ENCODE measurements around the gene TXLNB. TPM values are rescaled to one million over a fixed set of nuclear protein-coding genes. Genes with fewer than 3 reads are reported as not detected.
A peak's percentile ranks its signal among the peaks of the same experiment; 100 is the strongest.

Gene TXLNB
- total RNA-seq, 2 experiments from 2014 or later: 0.17 to 0.19 TPM

GRCh38 chr6:139303185-139303584 lies 11.4 kb upstream of the TXLNB start:
- DNase-seq: no peak
- no peak for ATAC-seq (ENCODE audit: poor library complexity)
- no peaks in the 10 kb centered on the region for H3K9me3 ChIP-seq (ENCODE audit: control insufficient read depth in 1 of 2, insufficient read depth in 1 of 2, low read length in 2 of 2)
- Mint-ChIP-seq H3K9me3 (no peaks in the 10 kb centered on the region), H3K4me1 (ENCODE audit: low read depth) (no peaks in the 10 kb centered on the region), H3K4me3 (no peak overlapping the region), H3K27ac (no peak overlapping the region), H3K27me3 (no peaks in the 10 kb centered on the region), H3K36me3 (ENCODE audit: low read depth) (no peaks in the 10 kb centered on the region)
- H3K27ac ChIP-seq (ENCODE audit: low read depth in 1 of 2, low read length in 2 of 2): no peak overlapping the region
- no peaks in the 10 kb centered on the region for H3K4me1 ChIP-seq (ENCODE audit: insufficient read depth, low read length)
- intact Hi-C loops (cut with DNase I, micrococcal nuclease): no loop called here
- H3K36me3 ChIP-seq (ENCODE audit: insufficient read depth, low read length): no peaks in the 10 kb centered on the region
- H3K4me3 ChIP-seq (ENCODE audit: low read length): no peak overlapping the region
- no peaks in the 10 kb centered on the region for H3K27me3 ChIP-seq (ENCODE audit: control insufficient read depth in 1 of 2, insufficient read depth in 2 of 2, low read length in 2 of 2)
- no peak for TF ChIP-seq CTCF (IDR thresholded peaks at IDR 0.05)
- ChIA-PET POLR2A (interaction anchor here (1.1 to 1.4 kb wide), 2 partner anchors 12 to 21 kb away, joined by 3 to 4 read pairs; no protein-coding TSS in a partner anchor), CTCF (no interaction called here)

- H3K4me3 Mint-ChIP-seq: no peak overlapping the region
- Histone ChIP-seq H3K9me3 (ENCODE audit: control insufficient read depth in 1 of 2, insufficient read depth in 1 of 2, low read length in 2 of 2) (no peaks in the 10 kb centered on the region), H3K36me3 (ENCODE audit: insufficient read depth, low read length) (no peaks in the 10 kb centered on the region), H3K4me1 (ENCODE audit: insufficient read depth, low read length) (peaks cover 18% of the 10 kb centered on the region), H3K27me3 (ENCODE audit: control insufficient read depth in 1 of 2, insufficient read depth in 2 of 2, low read length in 2 of 2) (no peaks in the 10 kb centered on the region), H3K4me3 (ENCODE audit: low read length) (no peak overlapping the region), H3K27ac (ENCODE audit: low read depth in 1 of 2, low read length in 2 of 2) (no peak overlapping the region)
- no peak overlapping the region for H3K27ac Mint-ChIP-seq
- CTCF ChIA-PET: no interaction called here
- no peak for TF ChIP-seq CTCF (IDR thresholded peaks at IDR 0.05)
- no peaks in the 10 kb centered on the region for H3K36me3 Mint-ChIP-seq (ENCODE audit: low read depth)
- no peak for DNase-seq
- no peak for ATAC-seq (ENCODE audit: poor library complexity)
- POLR2A ChIA-PET: no interaction called here
- peaks cover 2% of the 10 kb centered on the region for H3K9me3 Mint-ChIP-seq
- intact Hi-C loops (cut with DNase I, micrococcal nuclease): loop anchor here in 1 of 2 experiments (2.0 kb wide), 1 partner anchor 23 kb away; no protein-coding TSS in a partner anchor
- H3K27me3 Mint-ChIP-seq: no peaks in the 10 kb centered on the region
- H3K4me1 Mint-ChIP-seq (ENCODE audit: low read depth): peaks cover 26% of the 10 kb centered on the region
Observed at GRCh38 chr6:139297921-139298320, 6.1 kb upstream of the TXLNB start.

GRCh38 chr6:139296927-139297326 lies 5.1 kb upstream of the TXLNB start:
- POLR2A ChIA-PET: interaction anchor here (1.0 kb wide), 1 partner anchor 34 kb away, joined by 4 read pairs; no protein-coding TSS in a partner anchor
- no peaks in the 10 kb centered on the region for H3K27me3 Mint-ChIP-seq
- H3K9me3 ChIP-seq (ENCODE audit: control insufficient read depth in 1 of 2, insufficient read depth in 1 of 2, low read length in 2 of 2): no peaks in the 10 kb centered on the region

More at GRCh38 chr6:139296927-139297326, 5.1 kb upstream of the TXLNB start:
- Histone ChIP-seq H3K4me1 (ENCODE audit: insufficient read depth, low read length) (peaks cover 27% of the 10 kb centered on the region), H3K27ac (ENCODE audit: low read depth in 1 of 2, low read length in 2 of 2) (no peak overlapping the region), H3K27me3 (ENCODE audit: control insufficient read depth in 1 of 2, insufficient read depth in 2 of 2, low read length in 2 of 2) (no peaks in the 10 kb centered on the region), H3K4me3 (ENCODE audit: low read length) (no peak overlapping the region), H3K36me3 (ENCODE audit: insufficient read depth, low read length) (no peaks in the 10 kb centered on the region)
- no peak for TF ChIP-seq CTCF (IDR thresholded peaks at IDR 0.05)
- Mint-ChIP-seq H3K27ac (no peak overlapping the region), H3K9me3 (peaks cover 2% of the 10 kb centered on the region), H3K4me1 (ENCODE audit: low read depth) (peaks cover 36% of the 10 kb centered on the region), H3K4me3 (no peak overlapping the region), H3K36me3 (ENCODE audit: low read depth) (no peaks in the 10 kb centered on the region)
- CTCF ChIA-PET: no interaction called here
- intact Hi-C loops (cut with DNase I, micrococcal nuclease): loop anchor here in 1 of 2 experiments (2.0 kb wide), 1 partner anchor 24 kb away; no protein-coding TSS in a partner anchor
- ATAC-seq (ENCODE audit: poor library complexity) (no peak), DNase-seq (peak in 2 of 14 experiments; percentile 27 to 30)

All from CD4-positive, alpha-beta T cell (primary cell).